Gastrocnemius medialis (tissue), 4 donors: ENCODE data around the gene NHLH2. TPM values are rescaled to one million over a fixed set of nuclear protein-coding genes. Genes with fewer than 3 reads are reported as not detected.

ENCODE experiments used
- ATAC-seq, 2 donors: fragments of 150-250 bp; one replicate each; pipeline ENCODE4 v1.9.1; 2016
- DNase-seq, 2 donors: peaks; one replicate each; pipeline ENCODE4 v3.0.0-alpha.2; 2019
- H3K27ac ChIP-seq, 4 donors: fragments of 200-600 bp; sonication (generic); 1 replicate in 1 of 4; 2 replicates in 3 of 4; pipeline ENCODE4 v1.5.1; 2016 to 2018; ENCODE audit warnings: mild to moderate bottlenecking in 2 of 4, moderate library complexity in 1 of 4
- H3K27me3 ChIP-seq, 3 donors: fragments of 200-600 bp; sonication (generic) in 2 of 3; 1 replicate in 1 of 3; 2 replicates in 2 of 3; pipeline versions ENCODE4 v1.5.1 to v1.6.0; 2016 to 2019; ENCODE audit warnings: mild to moderate bottlenecking in 1 of 3, moderate library complexity in 1 of 3
- H3K36me3 ChIP-seq, 2 donors: fragments of 200-600 bp; sonication (generic) in 1 of 2; one replicate each; pipeline ENCODE4 v1.5.1; 2017 to 2018
- H3K4me1 ChIP-seq, 2 donors: fragments of 200-600 bp; sonication (generic) in 1 of 2; one replicate each; pipeline ENCODE4 v1.5.1; 2016 to 2017; ENCODE audit warnings: mild to moderate bottlenecking in 2 of 2
- H3K4me3 ChIP-seq, 4 donors: fragments of 200-600 bp; sonication (generic) in 3 of 4; 1 replicate in 1 of 4; 2 replicates in 3 of 4; pipeline ENCODE4 v1.5.1; 2016 to 2019; ENCODE audit warnings: mild to moderate bottlenecking in 2 of 4
- H3K9me3 ChIP-seq, 3 donors: fragments of 200-600 bp; sonication (generic) in 2 of 3; 1 replicate in 1 of 3; 2 replicates in 2 of 3; pipeline ENCODE4 v1.5.1; 2016 to 2019
- POLR2A ChIP-seq, 2 donors: fragments of 450-650 bp; IDR thresholded peaks; one replicate each; pipeline ENCODE4 v1.6.1; 2017; ENCODE audit warnings: antibody characterized with exemption in 2 of 2, mild to moderate bottlenecking in 2 of 2, moderate library complexity in 2 of 2
- in situ Hi-C, 4 donors: fragments of 200-750 bp; cut with MboI; loops; one replicate each; pipeline versions ENCODE4 v1.15.0 to v1.8.0; 2017; ENCODE audit warnings: low sequenced_read_pairs in 4 of 4
- intact Hi-C: fragments of 100-400 bp; cut with DNase I; formaldehyde crosslinking; loops from one replicate; pipeline ENCODE4 v1.15.1; 2023; ENCODE audit warnings: low total_unique reads
- total RNA-seq, 4 donors: library from RNA; depleted of rRNA; stranded (reverse); fragments of >200 nt; gene quantifications; one replicate each; pipeline versions ENCODE4 v1.1.0 to v1.2.3, GENCODE V29; 2016
- TF ChIP-seq, protein P1 (sequence below), 5 experiments: fragments of 450-650 bp in 3 of 5; fragments of 200-600 bp in 2 of 5; sonication (generic) in 2 of 5; IDR thresholded peaks in 4 of 5; conservative IDR thresholded peaks in 1 of 5; 1 replicate in 4 of 5; 2 replicates in 1 of 5; pipeline ENCODE4 v1.5.1; 2016 to 2019; ENCODE audit warnings: antibody characterized with exemption in 5 of 5, mild to moderate bottlenecking in 3 of 5, moderate library complexity in 3 of 5

NHLH2 gene
- total RNA-seq, 4 donors from 2014 or later: not detected

DNA sequence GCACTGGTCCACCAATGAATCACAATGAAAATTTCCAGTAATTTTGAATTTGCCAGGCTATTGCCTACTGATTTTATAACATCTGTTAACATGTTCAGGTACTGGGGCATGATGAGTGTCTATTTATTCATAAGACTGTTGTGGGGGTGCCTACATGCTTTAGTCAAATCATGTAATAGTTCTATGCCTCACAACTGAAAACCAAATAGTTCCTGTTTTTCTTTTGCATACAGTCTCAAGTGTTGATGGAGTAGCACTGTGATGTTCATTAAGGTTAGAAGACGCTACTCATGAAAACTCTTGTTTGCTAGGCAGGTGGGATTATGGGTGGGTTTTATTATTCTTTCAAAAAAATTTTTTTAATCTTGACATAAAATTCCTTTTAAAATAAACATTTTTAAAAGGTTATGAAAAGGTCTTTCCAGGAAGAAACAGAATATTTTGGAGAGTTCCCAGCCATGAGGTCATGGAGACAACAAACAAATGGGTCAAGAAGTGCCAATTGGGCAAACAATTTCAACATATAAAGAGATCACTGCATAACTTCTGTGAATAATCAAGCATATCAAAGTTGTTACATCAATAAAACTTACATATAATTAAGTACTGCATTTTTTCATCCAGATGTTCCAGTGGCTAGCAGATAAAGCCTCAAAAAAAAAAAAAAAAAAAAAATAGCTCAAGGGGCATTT, 40.2 kb upstream of the NHLH2 start:
- Histone ChIP-seq H3K4me3 (no peak overlapping the region), H3K9me3 (no peaks in the 10 kb centered on the region), H3K27ac (no peak overlapping the region), H3K27me3 (no peaks in the 10 kb centered on the region), H3K36me3 (no peaks in the 10 kb centered on the region), H3K4me1 (no peaks in the 10 kb centered on the region)
- TF ChIP-seq, protein P1, sequence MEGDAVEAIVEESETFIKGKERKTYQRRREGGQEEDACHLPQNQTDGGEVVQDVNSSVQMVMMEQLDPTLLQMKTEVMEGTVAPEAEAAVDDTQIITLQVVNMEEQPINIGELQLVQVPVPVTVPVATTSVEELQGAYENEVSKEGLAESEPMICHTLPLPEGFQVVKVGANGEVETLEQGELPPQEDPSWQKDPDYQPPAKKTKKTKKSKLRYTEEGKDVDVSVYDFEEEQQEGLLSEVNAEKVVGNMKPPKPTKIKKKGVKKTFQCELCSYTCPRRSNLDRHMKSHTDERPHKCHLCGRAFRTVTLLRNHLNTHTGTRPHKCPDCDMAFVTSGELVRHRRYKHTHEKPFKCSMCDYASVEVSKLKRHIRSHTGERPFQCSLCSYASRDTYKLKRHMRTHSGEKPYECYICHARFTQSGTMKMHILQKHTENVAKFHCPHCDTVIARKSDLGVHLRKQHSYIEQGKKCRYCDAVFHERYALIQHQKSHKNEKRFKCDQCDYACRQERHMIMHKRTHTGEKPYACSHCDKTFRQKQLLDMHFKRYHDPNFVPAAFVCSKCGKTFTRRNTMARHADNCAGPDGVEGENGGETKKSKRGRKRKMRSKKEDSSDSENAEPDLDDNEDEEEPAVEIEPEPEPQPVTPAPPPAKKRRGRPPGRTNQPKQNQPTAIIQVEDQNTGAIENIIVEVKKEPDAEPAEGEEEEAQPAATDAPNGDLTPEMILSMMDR (IDR thresholded peaks at IDR 0.05 in 4 of 5, conservative IDR thresholded peaks at IDR 0.05 in 1 of 5): no peak
- no peak for TF ChIP-seq POLR2A (IDR thresholded peaks at IDR 0.05)
- in situ Hi-C loops (no loop called here), intact Hi-C loops (no loop called here)
- ATAC-seq (no peak), DNase-seq (no peak)

GRCh38 chr1:115879977-115880376, 39.1 kb upstream of the NHLH2 start:
- Histone ChIP-seq H3K27me3 (no peaks in the 10 kb centered on the region), H3K36me3 (no peaks in the 10 kb centered on the region)
- TF ChIP-seq POLR2A (IDR thresholded peaks at IDR 0.05): no peak
- TF ChIP-seq, protein P1 (IDR thresholded peaks at IDR 0.05 in 4 of 5, conservative IDR thresholded peaks at IDR 0.05 in 1 of 5): no peak

DNA sequence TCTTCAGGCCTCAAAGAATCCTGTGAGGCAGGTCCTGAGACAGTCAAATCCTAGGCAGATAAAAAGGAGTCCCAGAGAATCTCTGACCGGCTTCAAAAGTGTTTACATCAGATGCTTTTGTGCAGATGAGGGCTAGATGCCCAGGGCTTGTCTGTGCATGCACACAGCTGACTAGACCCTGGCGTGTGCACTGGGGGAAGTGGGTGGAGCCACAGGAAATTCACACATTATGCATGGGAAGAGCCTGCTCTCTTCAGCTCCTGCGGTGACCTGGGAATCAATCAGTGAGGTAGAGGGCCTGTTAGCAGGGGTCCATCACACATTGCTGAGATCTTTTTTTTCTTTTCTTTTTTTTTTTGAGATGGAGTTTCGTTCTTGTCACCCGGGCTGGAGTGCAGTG, 36.6 kb upstream of the NHLH2 start:
- intact Hi-C loops: no loop called here
- Histone ChIP-seq H3K36me3 (no peaks in the 10 kb centered on the region), H3K9me3 (no peaks in the 10 kb centered on the region), H3K4me3 (no peak overlapping the region), H3K4me1 (no peaks in the 10 kb centered on the region), H3K27ac (no peak overlapping the region), H3K27me3 (no peaks in the 10 kb centered on the region)
- no peak for ATAC-seq
- no peak for DNase-seq
- TF ChIP-seq POLR2A (IDR thresholded peaks at IDR 0.05): no peak
- TF ChIP-seq, protein P1 (IDR thresholded peaks at IDR 0.05 in 4 of 5, conservative IDR thresholded peaks at IDR 0.05 in 1 of 5): no peak
- in situ Hi-C loops: no loop called here

More at GRCh38 chr1:115879977-115880376, 39.1 kb upstream of the NHLH2 start:
- intact Hi-C loops (no loop called here), in situ Hi-C loops (no loop called here)
- no peak overlapping the region for H3K27ac ChIP-seq
- ATAC-seq (no peak), DNase-seq (no peak)
- no peaks in the 10 kb centered on the region for H3K9me3 ChIP-seq
- H3K4me3 ChIP-seq: no peak overlapping the region
- no peaks in the 10 kb centered on the region for H3K4me1 ChIP-seq

GRCh38 chr1:115874904-115875303, 34.0 kb upstream of the NHLH2 start:
- in situ Hi-C loops (no loop called here), intact Hi-C loops (no loop called here)
- Histone ChIP-seq H3K27me3 (no peaks in the 10 kb centered on the region), H3K27ac (no peak overlapping the region), H3K9me3 (no peaks in the 10 kb centered on the region), H3K4me1 (no peaks in the 10 kb centered on the region), H3K4me3 (no peak overlapping the region), H3K36me3 (no peaks in the 10 kb centered on the region)
- DNase-seq: no peak
- no peak for ATAC-seq
- no peak for TF ChIP-seq POLR2A (IDR thresholded peaks at IDR 0.05)
- TF ChIP-seq, protein P1 (IDR thresholded peaks at IDR 0.05 in 4 of 5, conservative IDR thresholded peaks at IDR 0.05 in 1 of 5): no peak

DNA sequence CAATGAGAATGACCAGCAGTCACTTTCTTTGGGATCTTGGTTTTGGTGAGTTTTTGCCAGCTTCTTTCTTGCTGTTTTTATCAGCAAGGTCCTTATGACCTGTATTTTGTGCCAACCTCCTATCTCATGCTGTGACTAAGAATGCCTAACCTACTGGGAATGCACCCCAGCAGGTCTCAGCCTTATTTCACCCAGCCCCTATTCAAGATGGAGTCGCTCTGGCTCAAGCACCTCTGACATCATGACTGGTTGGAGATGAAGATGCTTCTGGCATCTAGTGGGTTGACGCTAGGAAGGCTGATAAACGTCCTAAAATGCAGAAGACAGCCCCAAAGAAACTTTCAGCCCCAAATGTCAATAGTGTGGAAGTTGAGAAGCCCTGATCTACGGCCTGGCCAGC, 33.6 kb upstream of the NHLH2 start:
- intact Hi-C loops: no loop called here
- H3K36me3 ChIP-seq: no peaks in the 10 kb centered on the region
- ATAC-seq (no peak), DNase-seq (no peak)
- no peaks in the 10 kb centered on the region for H3K4me1 ChIP-seq
- H3K27ac ChIP-seq: no peak overlapping the region
- TF ChIP-seq, protein P1 (IDR thresholded peaks at IDR 0.05 in 4 of 5, conservative IDR thresholded peaks at IDR 0.05 in 1 of 5): no peak
- no peak for TF ChIP-seq POLR2A (IDR thresholded peaks at IDR 0.05)
- H3K9me3 ChIP-seq: no peaks in the 10 kb centered on the region
- H3K27me3 ChIP-seq: no peaks in the 10 kb centered on the region
- in situ Hi-C loops: no loop called here
- H3K4me3 ChIP-seq: no peak overlapping the region
